Measurements from ENCODE around the gene MAP2K7. TPM values are rescaled to one million over a fixed set of nuclear protein-coding genes. Genes with fewer than 3 reads are reported as not detected.
A peak's percentile ranks its signal among the peaks of the same experiment; 100 is the strongest.

The MAP2K7 gene
- total RNA-seq: 10 to 100 TPM; 12.5 to 20.2 (median 17.4) TPM
- 10 to 100 TPM; 15.6 to 27.8 (median 15.7) TPM for polyA plus RNA-seq

GRCh38 chr19:7903244-7904073 lies at the start of gene MAP2K7:
Gene MAP2K7, plus strand, starts transcription at chr19:7903877. Its CDS starts 68 bp downstream, at chr19:7903945.
- Histone ChIP-seq H3K27ac (peak within 1 kb of the TSS; percentile 86 to 91 (median 90)), H3K9me3 (no peaks in the 10 kb centered on the region), H3K36me3 (peaks cover 0 to 18% (median 8%) of the 10 kb centered on the region in 4 donors), H3K4me1 (peaks cover 0 to 47% (median 44%) of the 10 kb centered on the region in 4 donors), H3K4me3 (peak within 1 kb of the TSS; percentile 82 to 99 (median 95)), H3K27me3 (no peaks in the 10 kb centered on the region)
- WGBS, 2 donors: 0% methylated on average over 89 of the region's 89 CpGs
- peak; percentile 100 for DNase-seq
- TF ChIP-seq POLR2A (IDR thresholded peaks at IDR 0.05): peak; percentile 15 to 65
- TF ChIP-seq POLR2AphosphoS5 (IDR thresholded peaks at IDR 0.05): peak; percentile 83 to 88 (median 84)
- peak in 3 of 4 experiments; percentile 12 to 21 (median 20) for TF ChIP-seq CTCF (IDR thresholded peaks at IDR 0.05)
- peak in 1 of 4 donors; percentile 73 for TF ChIP-seq EP300 (IDR thresholded peaks at IDR 0.05)
- intact Hi-C loops (cut with DNase I): loop anchor here (1.0 to 5.0 kb wide), 4 partner anchors 17 to 73 kb away; partner anchors contain the start of genes EVI5L and SNAPC2

GRCh38 chr19:7855426-7856108 lies 48.1 kb upstream of the MAP2K7 start:
- Histone ChIP-seq H3K27ac (no peak overlapping the region), H3K36me3 (peaks cover 0 to 30% (median 0%) of the 10 kb centered on the region in 4 donors), H3K9me3 (no peaks in the 10 kb centered on the region), H3K4me1 (peaks cover 0 to 9% (median 7%) of the 10 kb centered on the region in 4 donors), H3K27me3 (peaks cover 0 to 70% (median 40%) of the 10 kb centered on the region in 3 donors), H3K4me3 (no peak overlapping the region)
- no peak for TF ChIP-seq CTCF (IDR thresholded peaks at IDR 0.05)
- TF ChIP-seq POLR2A (IDR thresholded peaks at IDR 0.05): no peak
- no peak for TF ChIP-seq POLR2AphosphoS5 (IDR thresholded peaks at IDR 0.05)
- TF ChIP-seq EP300 (IDR thresholded peaks at IDR 0.05): no peak
- WGBS, 2 donors: 90 to 92% methylated on average over 26 of the region's 26 CpGs
- no peak for DNase-seq
- intact Hi-C loops (cut with DNase I): loop anchor here (10.0 kb wide), 1 partner anchor 149 kb away; the partner anchor contains the start of gene ELAVL1

GRCh38 chr19:7856109-7856591 lies 47.5 kb upstream of the MAP2K7 start:
- DNase-seq: no peak
- H3K4me3 ChIP-seq: no peak overlapping the region
- H3K27me3 ChIP-seq: peaks cover 0 to 76% (median 46%) of the 10 kb centered on the region in 3 donors
- intact Hi-C loops (cut with DNase I): loop anchor here (10.0 kb wide), 1 partner anchor 149 kb away; the partner anchor contains the start of gene ELAVL1
- H3K9me3 ChIP-seq: no peaks in the 10 kb centered on the region
- H3K27ac ChIP-seq: no peak overlapping the region
- H3K36me3 ChIP-seq: peaks cover 0 to 31% (median 0%) of the 10 kb centered on the region in 4 donors
- WGBS, 2 donors: 88 to 90% methylated on average over 16 of the region's 16 CpGs
- H3K4me1 ChIP-seq: peaks cover 0 to 9% (median 8%) of the 10 kb centered on the region in 4 donors
- TF ChIP-seq POLR2A (IDR thresholded peaks at IDR 0.05) (no peak), POLR2AphosphoS5 (IDR thresholded peaks at IDR 0.05) (no peak), EP300 (IDR thresholded peaks at IDR 0.05) (no peak), CTCF (IDR thresholded peaks at IDR 0.05) (no peak)
